ENCODE results near the gene AMN. TPM values are rescaled to one million over a fixed set of nuclear protein-coding genes. Genes with fewer than 3 reads are reported as not detected.

The AMN gene
- total RNA-seq, 2 experiments from 2014 or later = 2.6 to 2.8 TPM

- Histone ChIP-seq H3K27ac (ENCODE audit: low read depth in 1 of 2, low read length in 2 of 2) (no peak overlapping the region), H3K9me3 (ENCODE audit: control insufficient read depth in 1 of 2, insufficient read depth in 1 of 2, low read length in 2 of 2) (no peaks in the 10 kb centered on the region), H3K27me3 (ENCODE audit: control insufficient read depth in 1 of 2, insufficient read depth in 2 of 2, low read length in 2 of 2) (no peaks in the 10 kb centered on the region), H3K4me3 (ENCODE audit: low read length) (no peak overlapping the region), H3K4me1 (ENCODE audit: insufficient read depth, low read length) (no peaks in the 10 kb centered on the region), H3K36me3 (ENCODE audit: insufficient read depth, low read length) (no peaks in the 10 kb centered on the region)
- DNase-seq (no peak), ATAC-seq (ENCODE audit: poor library complexity) (no peak)
- Mint-ChIP-seq H3K4me3 (no peak overlapping the region), H3K4me1 (ENCODE audit: low read depth) (no peaks in the 10 kb centered on the region), H3K27ac (no peak overlapping the region), H3K9me3 (no peaks in the 10 kb centered on the region), H3K36me3 (ENCODE audit: low read depth) (peaks cover 12% of the 10 kb centered on the region), H3K27me3 (no peaks in the 10 kb centered on the region)
- CTCF ChIA-PET = no interaction called here
- POLR2A ChIA-PET = no interaction called here
- intact Hi-C loops (cut with DNase I, micrococcal nuclease) = no loop called here
- TF ChIP-seq CTCF (IDR thresholded peaks at IDR 0.05) = no peak
Measured at GRCh38 chr14:102955636-102956408, 33.4 kb downstream of the AMN start.

GRCh38 chr14:102957222-102957621, 34.8 kb downstream of the AMN start:
- H3K27me3 ChIP-seq (ENCODE audit: control insufficient read depth in 1 of 2, insufficient read depth in 2 of 2, low read length in 2 of 2) = no peaks in the 10 kb centered on the region
- H3K4me1 ChIP-seq (ENCODE audit: insufficient read depth, low read length) = no peaks in the 10 kb centered on the region
- no peak for ATAC-seq (ENCODE audit: poor library complexity)
- ChIA-PET POLR2A (no interaction called here), CTCF (no interaction called here)
- Mint-ChIP-seq H3K4me3 (no peak overlapping the region), H3K27me3 (no peaks in the 10 kb centered on the region), H3K9me3 (no peaks in the 10 kb centered on the region), H3K36me3 (ENCODE audit: low read depth) (peaks cover 12% of the 10 kb centered on the region), H3K4me1 (ENCODE audit: low read depth) (no peaks in the 10 kb centered on the region), H3K27ac (no peak overlapping the region)
- TF ChIP-seq CTCF (IDR thresholded peaks at IDR 0.05) = no peak
- intact Hi-C loops (cut with DNase I, micrococcal nuclease) = no loop called here
- no peak for DNase-seq
- no peak overlapping the region for H3K4me3 ChIP-seq (ENCODE audit: low read length)
- no peak overlapping the region for H3K27ac ChIP-seq (ENCODE audit: low read depth in 1 of 2, low read length in 2 of 2)
- no peaks in the 10 kb centered on the region for H3K9me3 ChIP-seq (ENCODE audit: control insufficient read depth in 1 of 2, insufficient read depth in 1 of 2, low read length in 2 of 2)
- no peaks in the 10 kb centered on the region for H3K36me3 ChIP-seq (ENCODE audit: insufficient read depth, low read length)

- H3K27me3 Mint-ChIP-seq = no peaks in the 10 kb centered on the region
- peaks cover 18% of the 10 kb centered on the region for H3K36me3 Mint-ChIP-seq (ENCODE audit: low read depth)
- no peak for TF ChIP-seq CTCF (IDR thresholded peaks at IDR 0.05)
- H3K27ac Mint-ChIP-seq = no peak overlapping the region
- no peaks in the 10 kb centered on the region for H3K4me1 Mint-ChIP-seq (ENCODE audit: low read depth)
- no peaks in the 10 kb centered on the region for H3K9me3 Mint-ChIP-seq
- no peak overlapping the region for H3K4me3 Mint-ChIP-seq
- DNase-seq (no peak), ATAC-seq (ENCODE audit: poor library complexity) (no peak)
- Histone ChIP-seq H3K9me3 (ENCODE audit: control insufficient read depth in 1 of 2, insufficient read depth in 1 of 2, low read length in 2 of 2) (no peaks in the 10 kb centered on the region), H3K27ac (ENCODE audit: low read depth in 1 of 2, low read length in 2 of 2) (no peak overlapping the region), H3K36me3 (ENCODE audit: insufficient read depth, low read length) (no peaks in the 10 kb centered on the region), H3K27me3 (ENCODE audit: control insufficient read depth in 1 of 2, insufficient read depth in 2 of 2, low read length in 2 of 2) (no peaks in the 10 kb centered on the region), H3K4me1 (ENCODE audit: insufficient read depth, low read length) (no peaks in the 10 kb centered on the region), H3K4me3 (ENCODE audit: low read length) (no peak overlapping the region)
- ChIA-PET CTCF (no interaction called here), POLR2A (no interaction called here)
- intact Hi-C loops (cut with DNase I, micrococcal nuclease) = no loop called here
Measured at GRCh38 chr14:102958461-102958860, 36.0 kb downstream of the AMN start.

All from CD4-positive, alpha-beta T cell (primary cell).